HG02981 (cell line): ENCODE data around the gene ROMO1.
A peak's percentile ranks its signal among the peaks of the same experiment; 100 is the strongest.

Experiments used
- ATAC-seq: cut with Tn5 transposase; IDR thresholded peaks from one replicate; pipeline ENCODE4 v1.9.1; 2021; ENCODE audit warnings: mild to moderate bottlenecking, moderate library complexity; ENCODE audit not compliant: unreplicated experiment

Gene ROMO1

GRCh38 chr20:35699127-35699956 lies at the start of gene ROMO1, which contains the start of gene NFS1:
ROMO1 (plus strand) TSS chr20:35699405; CDS start chr20:35699633, 228 bp downstream.
NFS1 (minus strand) TSS chr20:35699352; CDS start chr20:35699288, 64 bp downstream.
- ATAC-seq: peak; percentile 74

GRCh38 chr20:35650632-35651031 lies 48.6 kb upstream of the ROMO1 start:
- no peak for ATAC-seq

- ATAC-seq: no peak
Observed at GRCh38 chr20:35651958-35652357, 47.2 kb upstream of the ROMO1 start.

- ATAC-seq: no peak
Observed at GRCh38 chr20:35652641-35653429, 46.4 kb upstream of the ROMO1 start.

- ATAC-seq: no peak
Observed at GRCh38 chr20:35653430-35653734, 45.8 kb upstream of the ROMO1 start.

GRCh38 chr20:35653893-35654292 lies 45.3 kb upstream of the ROMO1 start:
- no peak for ATAC-seq

- ATAC-seq: no peak
Observed at GRCh38 chr20:35654415-35654814, 44.8 kb upstream of the ROMO1 start.

- ATAC-seq: no peak
Observed at GRCh38 chr20:35657271-35657670, 41.9 kb upstream of the ROMO1 start.

GRCh38 chr20:35660122-35660937 lies 38.9 kb upstream of the ROMO1 start:
- no peak for ATAC-seq

- no peak for ATAC-seq
Observed at GRCh38 chr20:35661053-35661452, 38.2 kb upstream of the ROMO1 start.

- ATAC-seq: no peak
Observed at GRCh38 chr20:35661908-35662307, 37.3 kb upstream of the ROMO1 start.

GRCh38 chr20:35662551-35662950 lies 36.7 kb upstream of the ROMO1 start:
- no peak for ATAC-seq

- ATAC-seq: peak; percentile 15
Observed at GRCh38 chr20:35663516-35664465, 35.4 kb upstream of the ROMO1 start.

- peak; percentile 78 for ATAC-seq
Observed at GRCh38 chr20:35664466-35665206, 34.6 kb upstream of the ROMO1 start, which contains the start of the genes CPNE1 and RBM12. CPNE1 (minus strand) TSS chr20:35664900; CDS start chr20:35632923, 31,977 bp downstream. RBM12 (minus strand) TSS chr20:35664900; CDS start chr20:35655322, 9,578 bp downstream.

- ATAC-seq: no peak
Observed at GRCh38 chr20:35665949-35666288, 33.3 kb upstream of the ROMO1 start.

- no peak for ATAC-seq
Observed at GRCh38 chr20:35669221-35669620, 30.0 kb upstream of the ROMO1 start.

- ATAC-seq: no peak
Observed at GRCh38 chr20:35669681-35670080, 29.5 kb upstream of the ROMO1 start.

- ATAC-seq: no peak
Observed at GRCh38 chr20:35673884-35674283, 25.3 kb upstream of the ROMO1 start.

- ATAC-seq: no peak
Observed at GRCh38 chr20:35674921-35675320, 24.3 kb upstream of the ROMO1 start.
